Measurements from ENCODE around the gene LYPD5.
"Not testable (repeated sequence)": the region's sequence is repeated elsewhere in the genome, so short reads cannot be mapped to it uniquely, and the experiment has no call there.

LYPD5 gene, protein sequence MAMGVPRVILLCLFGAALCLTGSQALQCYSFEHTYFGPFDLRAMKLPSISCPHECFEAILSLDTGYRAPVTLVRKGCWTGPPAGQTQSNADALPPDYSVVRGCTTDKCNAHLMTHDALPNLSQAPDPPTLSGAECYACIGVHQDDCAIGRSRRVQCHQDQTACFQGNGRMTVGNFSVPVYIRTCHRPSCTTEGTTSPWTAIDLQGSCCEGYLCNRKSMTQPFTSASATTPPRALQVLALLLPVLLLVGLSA

DNA sequence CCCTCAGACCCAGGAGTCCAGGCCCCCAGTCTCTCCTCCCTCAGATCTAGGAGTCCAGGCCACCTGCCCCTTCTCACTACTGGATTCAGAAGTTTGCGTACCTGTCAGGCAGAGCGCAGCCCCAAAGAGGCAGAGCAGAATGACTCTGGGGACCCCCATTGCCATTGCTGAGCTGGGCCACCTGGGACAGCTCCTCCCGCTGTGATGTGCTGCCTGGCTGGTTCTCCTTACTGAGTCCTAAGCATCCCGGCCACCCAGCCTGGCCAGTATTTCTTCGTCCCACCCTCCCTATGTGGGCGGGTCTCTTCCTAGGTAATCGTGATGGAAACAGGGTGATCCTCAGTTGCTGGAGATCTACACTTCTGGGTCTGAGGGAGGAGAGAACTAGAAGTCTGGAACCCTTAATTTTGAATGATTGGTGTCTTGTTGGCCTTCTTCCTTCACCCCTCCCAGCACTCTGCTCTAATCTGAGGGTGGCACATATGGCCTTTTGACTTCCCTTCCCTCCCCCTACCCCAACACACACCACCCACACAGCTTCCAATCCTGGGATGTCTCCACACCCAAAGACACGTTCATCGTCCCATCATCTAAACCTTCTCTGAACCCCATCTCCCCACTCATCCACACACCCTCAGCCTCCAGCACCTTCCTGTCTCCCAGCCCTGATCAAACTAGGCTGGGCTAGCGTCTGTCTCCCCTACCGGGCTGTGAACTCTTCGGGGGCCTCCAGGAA lies at the start of gene LYPD5:
TSS of gene LYPD5 (minus strand) at position 232 of the 736 bp plus-strand sequence. CDS start at position 165, 67 bp downstream.
- no peak for DNase-seq

DNA sequence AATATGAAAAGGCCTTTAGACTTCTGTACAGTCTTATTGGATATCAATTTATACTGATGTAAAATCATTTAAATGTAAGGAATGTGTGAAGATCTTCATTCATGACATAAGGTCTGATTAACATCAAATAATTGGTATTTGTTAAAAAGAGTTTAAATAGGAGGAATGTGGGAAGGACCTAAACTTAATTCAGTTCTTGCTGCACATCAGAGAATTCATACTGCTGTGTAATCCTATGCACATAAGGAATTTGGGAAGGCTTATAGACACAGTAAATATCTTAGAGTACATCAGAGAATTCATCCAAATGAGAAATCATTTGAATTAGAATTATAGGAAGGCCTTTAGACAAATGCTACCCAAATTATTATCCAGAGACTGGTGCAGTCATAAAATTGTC lies 46.6 kb upstream of the LYPD5 start:
- no peak for DNase-seq

DNA sequence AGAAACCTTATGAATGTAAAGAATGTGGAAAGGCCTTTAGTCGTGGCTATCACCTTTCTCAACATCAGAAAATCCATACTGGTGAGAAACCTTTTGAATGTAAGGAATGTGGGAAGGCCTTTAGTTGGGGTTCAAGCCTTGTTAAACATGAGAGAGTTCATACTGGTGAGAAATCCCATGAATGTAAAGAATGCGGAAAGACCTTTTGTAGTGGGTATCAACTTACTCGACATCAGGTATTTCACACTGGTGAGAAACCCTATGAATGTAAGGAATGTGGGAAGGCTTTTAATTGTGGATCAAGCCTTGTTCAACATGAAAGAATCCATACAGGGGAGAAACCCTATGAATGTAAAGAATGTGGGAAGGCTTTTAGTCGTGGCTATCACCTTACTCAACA lies 45.6 kb upstream of the LYPD5 start:
- DNase-seq: no peak

DNA sequence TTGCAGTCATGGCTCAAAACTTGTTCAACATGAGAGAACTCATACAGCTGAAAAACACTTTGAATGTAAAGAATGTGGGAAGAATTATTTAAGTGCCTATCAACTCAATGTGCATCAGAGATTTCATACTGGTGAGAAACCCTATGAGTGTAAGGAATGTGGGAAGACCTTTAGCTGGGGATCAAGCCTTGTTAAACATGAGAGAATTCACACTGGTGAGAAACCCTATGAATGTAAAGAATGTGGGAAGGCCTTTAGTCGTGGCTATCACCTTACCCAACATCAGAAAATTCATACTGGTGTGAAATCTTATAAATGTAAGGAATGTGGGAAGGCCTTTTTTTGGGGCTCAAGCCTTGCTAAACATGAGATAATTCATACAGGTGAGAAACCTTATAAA lies 45.0 kb upstream of the LYPD5 start:
- no peak for DNase-seq

DNA sequence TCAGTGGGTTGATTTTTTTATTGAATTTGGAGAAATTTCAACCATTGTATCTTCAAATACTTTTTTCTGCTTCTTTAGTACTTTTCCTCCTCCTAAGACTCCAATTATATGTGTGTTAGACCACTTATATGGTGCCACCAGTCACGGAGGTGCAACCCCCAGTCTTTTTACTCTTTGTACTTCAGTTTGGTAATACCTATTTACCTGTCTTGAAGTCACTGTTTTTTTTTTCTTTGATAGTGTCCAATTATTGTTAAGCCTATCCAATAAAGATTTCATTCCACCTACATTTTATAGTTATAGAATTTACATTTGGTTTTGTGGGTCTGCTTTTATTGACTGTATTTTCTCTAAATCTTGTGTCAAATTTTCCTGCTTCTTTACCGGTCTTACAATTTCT lies 39.8 kb upstream of the LYPD5 start:
- DNase-seq: no peak

DNA sequence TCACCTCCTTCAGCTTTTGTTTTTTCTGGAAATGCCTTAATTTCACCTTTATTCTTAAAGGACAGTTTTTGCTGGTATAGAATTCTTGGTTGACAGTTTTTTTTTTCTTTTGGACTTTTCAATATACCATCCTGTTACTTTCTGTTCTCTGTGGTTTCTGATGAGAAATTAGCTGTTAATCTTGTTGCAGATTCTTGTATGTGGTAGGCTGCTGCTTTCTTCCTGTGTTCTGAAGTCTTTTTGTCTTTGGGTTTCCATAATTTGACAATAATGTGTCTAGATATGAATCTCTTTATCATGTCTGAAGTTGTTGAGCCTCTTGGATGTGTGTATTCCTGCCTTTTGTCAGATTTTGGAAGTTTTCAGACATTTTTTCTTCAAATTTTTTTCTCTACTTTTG lies 36.9 kb upstream of the LYPD5 start:
- DNase-seq: no peak

DNA sequence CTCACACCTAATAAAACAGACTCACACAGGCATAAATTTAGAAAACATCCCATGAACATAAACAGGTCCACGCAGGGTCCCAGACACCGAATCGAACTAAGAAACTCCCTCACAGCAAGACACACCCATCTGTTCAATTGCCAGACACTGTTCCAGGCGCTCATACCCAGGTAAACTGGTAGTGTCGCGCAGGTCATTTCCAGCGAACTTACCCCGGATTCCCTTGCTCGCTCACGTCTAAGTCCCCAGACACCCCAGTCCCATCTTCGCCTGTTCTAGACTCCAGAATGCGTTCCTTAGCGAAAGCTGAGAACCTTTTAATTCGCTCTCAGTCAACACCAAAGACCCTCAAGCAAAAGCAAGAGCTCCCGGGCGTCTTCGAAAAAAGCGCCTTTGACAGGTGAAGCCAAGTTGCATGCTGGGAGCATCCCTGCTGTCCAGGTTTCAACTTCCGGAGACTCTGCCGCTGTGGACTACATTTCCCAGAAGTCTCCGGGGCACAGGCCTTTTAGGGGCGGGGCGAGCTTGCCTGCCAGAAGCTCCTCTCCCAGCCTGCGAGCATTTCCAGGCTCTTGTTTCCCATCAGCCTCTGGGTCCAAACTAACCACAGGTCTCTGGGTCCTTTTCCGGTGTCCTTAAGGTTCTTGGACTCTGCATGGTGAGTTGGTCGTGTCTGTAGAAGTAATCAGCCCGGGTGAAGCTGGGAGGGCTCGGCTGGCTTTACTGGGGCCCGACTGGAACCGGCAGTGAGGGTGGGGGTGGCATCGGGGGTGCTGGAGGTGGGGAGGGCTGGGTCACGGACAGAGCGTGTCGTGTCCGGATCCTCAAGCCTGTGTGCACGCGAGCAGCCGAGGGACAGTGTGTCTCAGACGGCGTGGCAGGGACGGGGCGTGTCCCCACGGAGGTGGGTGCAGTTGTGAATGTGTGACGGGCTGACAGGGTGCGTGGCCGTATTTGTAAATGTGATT lies 24.8 kb upstream of the LYPD5 start, which contains the start of gene ZNF283:
TSS of gene ZNF283 (plus strand) at position 535 of the 968 bp plus-strand sequence. CDS start 6,184 bp downstream, outside the sequence.
- peak; percentile 77 for DNase-seq

DNA sequence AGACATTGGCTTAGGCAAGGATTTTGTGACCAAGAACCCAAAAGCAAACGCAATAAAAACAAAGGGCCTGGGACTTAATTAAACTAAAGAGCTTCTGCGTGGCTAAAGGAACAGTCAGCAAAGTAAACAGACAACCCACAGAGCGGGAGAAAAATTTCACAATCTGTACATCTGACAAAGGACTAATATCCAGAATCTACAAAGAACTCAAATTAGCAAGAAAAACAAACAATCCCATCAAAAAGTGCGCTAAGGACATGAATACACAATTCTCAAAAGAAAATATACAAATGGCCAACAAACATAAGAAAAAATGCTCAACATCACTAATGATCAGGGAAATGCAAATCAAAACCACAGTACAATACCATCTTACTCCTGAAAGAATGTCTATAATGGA lies 22.3 kb upstream of the LYPD5 start:
- not testable (repeated sequence) for DNase-seq

DNA sequence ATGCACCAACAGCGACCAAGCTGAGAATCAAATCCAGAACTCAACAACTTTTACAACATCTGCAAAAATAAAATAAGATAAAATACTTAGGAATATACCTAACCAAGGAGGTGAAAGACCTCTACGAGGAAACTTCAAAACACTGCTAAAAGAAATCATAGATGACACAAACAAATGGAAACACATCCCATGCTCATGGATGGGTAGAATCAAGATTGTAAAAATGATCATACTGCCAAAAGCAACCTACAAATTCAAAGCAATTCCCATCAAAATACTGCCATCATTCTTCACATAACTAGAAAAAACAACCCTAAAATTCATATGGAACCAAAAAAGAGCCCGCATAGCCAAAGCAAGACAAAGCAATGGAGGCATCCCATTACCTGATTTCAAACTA lies 21.6 kb upstream of the LYPD5 start:
- not testable (repeated sequence) for DNase-seq

DNA sequence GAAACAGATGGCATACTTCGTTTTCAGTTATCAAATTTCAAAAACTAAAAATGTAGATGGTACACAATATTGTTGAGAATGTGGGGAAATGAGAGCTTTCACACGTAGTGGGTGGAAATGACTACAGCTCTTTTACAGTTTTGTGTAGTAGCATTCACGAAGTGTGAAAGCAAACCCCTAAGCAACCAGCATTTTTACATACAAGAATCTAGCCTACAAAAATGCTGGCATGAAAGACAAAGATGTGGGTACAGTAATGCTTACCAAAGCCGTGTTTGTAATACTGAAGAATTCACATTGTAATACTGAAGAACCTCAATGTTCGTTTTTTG lies 18.6 kb upstream of the LYPD5 start:
- no peak for DNase-seq

DNA sequence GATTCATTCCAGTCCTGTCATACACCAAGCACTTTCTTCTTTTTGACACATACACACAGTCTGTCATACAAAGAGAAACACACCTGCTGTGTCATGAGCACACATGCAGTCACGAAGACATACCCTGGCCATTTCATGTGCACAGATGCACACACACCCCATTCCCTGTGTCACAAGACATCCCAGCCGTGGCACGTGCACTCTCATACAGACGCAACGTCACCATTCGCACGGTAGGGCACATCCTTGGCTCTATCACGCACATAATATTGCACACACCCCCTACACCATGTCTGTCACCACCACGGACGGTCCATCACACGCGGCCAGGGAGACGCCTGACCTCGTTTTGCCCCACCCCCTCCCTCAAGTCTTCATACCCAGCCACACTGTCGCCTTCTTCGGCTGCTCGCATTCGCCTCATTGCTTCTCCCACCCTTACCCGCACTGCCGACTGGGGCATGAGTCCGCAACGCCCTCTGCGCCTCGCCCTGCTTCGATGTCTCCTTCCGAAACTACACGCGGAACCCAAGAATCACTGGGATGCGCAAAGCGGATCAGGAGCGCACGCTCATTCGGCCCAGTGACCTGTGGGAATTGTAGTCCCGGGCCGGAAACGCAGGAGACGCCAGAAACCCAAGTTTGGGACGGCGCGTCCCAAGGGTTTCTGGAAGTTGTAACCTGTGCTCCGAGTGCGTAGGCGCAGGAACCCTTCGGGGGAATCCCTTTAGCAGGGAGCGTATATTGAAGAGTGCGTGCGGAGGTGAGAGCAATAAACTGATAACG lies 18.0 kb upstream of the LYPD5 start:
- DNase-seq: no peak

DNA sequence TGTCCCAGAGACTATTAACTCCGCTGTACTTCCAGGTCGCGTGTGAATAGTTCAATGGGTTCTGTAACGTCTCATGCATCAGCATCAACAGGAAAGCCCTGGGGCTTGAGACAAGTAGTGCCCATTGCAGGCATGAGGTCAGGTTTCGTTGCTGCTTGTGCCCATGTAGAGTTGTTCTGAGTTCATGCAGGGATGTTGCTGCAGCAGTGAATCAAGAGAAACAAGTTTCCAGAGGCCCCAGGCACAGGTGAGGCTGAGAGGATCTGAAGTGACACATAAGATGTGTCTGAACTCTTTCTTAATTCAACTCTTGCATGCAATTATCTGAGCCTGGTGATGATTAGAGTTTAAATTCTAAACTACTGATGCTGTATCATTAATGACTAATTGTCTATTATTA lies 16.3 kb upstream of the LYPD5 start:
- DNase-seq: no peak

DNA sequence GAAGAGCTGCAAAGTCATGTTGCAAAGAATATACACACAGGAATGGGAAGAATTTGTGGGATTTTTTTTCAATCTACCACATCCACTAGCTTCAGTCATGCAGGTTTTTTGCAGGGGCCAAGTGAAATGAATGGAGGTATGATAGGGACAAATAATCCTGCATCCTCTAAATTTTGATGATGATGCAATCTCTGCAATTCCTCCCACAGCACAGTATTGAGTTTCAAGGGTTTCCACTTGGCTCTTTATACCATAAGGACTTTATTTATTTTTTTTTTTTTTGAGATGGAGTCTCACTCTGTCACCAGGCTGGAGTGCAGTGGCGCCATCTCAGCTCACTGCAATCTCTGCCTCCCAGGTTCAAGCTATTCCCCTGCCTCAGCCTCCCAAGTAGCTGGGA lies 15.2 kb upstream of the LYPD5 start:
- not testable (repeated sequence) for DNase-seq

DNA sequence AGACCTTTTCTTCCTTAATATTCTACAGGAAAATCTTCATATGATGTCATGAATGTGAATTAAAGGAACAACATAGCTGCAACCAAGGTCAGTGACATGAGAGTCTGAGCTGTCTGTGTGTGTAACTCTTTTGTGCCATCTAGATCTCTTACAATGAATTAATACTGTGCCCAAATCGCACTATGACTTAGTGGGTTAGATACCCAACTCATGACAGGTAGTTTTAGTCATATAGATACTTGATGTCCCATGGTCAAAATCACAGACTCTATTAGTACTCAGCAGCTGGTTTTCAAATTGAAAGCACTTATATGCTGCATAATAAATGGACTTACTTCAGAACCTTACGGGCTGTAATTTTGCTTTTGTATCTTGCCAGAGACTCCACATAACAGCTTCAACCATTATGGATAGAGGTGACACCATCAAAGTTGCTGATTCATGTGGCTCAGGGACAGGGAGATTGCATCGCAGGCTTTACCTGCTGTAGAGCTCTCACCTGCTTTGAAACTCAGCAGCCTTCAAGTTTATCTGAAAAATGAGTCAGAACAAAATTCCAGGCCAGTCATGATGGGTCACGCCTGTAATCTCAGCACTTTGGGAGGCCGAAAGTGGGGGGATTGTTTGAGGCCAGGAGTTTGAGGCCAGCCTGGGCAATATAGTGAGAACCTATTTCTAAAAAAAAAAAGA lies 12.6 kb upstream of the LYPD5 start:
- no peak for DNase-seq

DNA sequence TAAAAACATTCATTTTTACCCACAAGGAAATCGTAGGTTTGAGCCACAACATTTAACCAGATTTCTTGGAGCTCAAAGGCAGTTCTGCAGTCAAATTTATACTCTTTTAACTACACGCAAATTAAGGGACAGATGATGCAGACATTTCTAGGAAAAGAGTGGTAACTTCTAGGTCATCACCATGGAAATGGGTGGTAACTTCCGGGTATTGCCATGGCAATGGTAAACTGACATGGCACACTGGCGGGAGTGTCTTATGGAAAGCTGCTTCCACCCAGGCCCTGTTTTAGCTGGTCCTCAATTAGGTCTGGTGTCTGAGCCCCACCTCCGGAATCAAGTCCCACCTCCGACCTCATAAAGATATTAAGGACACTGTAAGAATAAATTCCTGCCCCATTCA lies 10.4 kb upstream of the LYPD5 start:
- no peak for DNase-seq

DNA sequence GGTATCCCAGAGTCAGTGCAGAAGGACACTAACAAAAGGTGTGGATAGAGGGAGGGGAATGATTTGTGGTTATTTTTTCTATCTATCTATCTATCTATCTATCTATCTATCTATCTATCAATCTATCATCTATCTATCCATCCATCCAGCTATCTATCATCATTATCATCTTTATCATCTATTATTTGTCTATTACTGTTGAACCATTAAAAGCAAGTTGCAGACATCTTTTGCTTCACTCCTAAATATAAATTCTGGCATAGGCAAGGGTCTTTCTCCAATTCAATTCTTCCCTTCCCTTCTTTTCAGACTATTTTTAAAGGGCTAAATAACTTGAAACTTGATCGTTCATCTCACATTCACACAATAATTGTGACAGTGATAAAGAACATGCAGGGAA lies 10.0 kb upstream of the LYPD5 start:
- DNase-seq: no peak

DNA sequence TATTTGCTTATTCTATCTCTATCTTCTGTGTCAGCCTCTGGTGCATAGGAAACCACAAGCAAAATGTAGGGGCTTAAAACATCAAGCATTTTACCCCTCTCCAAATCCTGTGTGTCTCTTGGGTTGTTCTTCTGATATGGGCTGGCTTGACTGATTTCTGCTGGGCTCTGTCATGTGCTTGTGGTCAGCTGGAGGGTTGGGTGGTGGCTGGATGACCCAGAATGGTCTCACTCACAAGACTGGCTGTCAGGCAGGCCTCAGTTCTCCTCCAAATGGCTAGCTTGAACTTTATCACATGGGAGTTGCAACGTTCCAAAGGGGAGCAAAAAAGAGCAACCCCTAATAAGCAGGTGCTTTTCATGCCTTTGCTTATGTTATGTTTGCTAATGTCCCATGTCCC lies 9.6 kb upstream of the LYPD5 start:
- no peak for DNase-seq

DNA sequence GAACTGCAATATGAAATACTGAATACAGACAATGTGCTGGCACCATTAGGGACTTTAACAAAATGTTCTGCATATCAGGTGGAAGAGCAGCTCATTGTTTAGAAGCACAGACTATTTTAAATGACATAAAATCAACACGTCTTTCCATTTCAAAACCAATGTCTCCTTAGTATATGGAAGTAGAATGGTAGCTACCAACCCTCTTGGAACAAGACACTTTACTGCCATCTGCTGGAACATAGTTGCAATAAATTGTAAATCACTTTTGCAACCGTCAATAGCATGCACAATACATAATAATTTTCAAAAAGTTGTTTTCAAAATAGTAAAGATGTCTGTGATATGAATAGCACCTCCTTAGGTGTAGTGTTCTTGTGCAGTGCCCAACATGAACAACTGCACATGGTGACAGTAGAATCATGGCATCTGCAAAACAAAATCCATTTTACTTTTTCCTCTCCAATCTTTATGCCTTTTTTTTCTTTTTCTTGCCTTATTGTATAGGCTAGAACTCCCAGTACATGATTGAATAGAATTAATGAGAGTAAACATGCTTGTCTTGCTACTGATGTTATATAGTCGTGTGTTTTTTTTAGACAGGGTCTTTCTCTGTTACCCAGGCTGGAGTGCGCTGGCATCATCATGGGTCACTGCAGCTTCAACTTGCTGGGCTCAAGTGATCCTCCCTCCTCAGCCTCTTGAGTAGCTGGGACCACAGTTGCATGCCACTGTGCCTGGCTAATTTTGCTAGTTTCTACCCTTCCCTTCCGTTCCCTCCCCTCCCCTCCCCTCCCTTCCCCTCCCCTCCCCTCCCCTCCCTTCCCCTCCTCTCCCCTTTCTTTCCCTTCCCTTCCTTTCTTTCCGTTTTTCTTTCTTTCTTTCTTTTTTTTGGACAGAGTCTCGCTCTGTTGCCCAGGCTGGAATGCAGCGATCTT lies 7.8 kb upstream of the LYPD5 start:
- peak; percentile 33 for DNase-seq

DNA sequence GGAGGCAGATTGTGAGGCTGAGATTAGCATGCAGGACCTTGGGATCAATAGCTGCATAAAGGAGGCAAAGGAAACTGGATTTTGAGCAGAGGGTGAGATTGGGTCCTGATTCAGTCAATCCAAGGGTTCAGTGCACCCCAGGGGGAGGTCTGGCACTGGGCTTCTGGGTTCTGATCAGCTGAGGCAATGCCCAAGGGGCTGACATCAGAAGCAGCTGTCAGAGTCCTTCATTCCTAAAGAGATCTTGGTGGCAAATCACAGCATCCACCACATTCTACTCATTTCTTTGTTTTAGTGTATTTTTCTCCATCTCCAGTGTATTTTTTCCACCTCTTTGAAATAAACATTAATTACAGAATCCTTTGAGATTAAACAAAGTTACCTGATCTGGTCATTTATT lies 5.4 kb upstream of the LYPD5 start:
- no peak for DNase-seq

DNA sequence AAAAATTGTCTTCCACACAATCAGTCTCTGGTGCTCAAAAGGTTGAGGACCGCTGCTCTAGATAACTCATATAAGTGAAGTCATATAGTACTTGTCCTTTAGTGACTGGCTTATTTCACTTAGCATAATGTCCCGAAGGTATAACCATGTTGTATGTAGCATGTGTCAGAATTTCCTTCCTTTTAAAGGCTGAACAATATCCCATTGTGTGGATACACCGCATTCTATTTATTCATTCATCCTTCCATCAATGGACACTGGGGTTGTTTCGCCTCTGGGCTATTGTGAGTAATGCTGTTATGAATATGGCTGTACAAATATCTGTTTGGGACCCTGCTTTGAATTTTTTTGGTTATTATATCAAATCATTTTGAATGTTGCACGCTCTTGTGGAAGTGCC lies 4.6 kb upstream of the LYPD5 start:
- no peak for DNase-seq

DNA sequence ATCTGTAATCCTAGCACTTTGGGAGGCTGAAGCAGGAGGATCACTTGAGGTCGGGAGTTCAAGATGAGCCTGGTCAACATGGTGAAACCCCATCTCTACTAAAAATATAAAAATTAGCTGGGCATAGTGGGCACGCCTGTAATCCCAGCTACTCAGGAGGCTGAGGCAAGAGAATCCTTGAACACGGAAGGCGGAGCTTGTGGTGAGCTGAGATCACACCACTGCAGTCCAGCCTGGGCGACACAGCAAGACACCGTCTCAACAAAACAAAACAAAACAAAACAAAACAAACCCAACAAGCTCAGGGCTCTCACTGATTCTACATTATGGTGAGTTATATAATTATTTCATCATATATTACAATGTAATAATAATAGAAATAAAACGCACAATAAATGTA lies 4.2 kb upstream of the LYPD5 start:
- not testable (repeated sequence) for DNase-seq

Data from NCI-H226 (cell line).